ENCODE measurements around the gene STRIT1.
"Not testable (repeated sequence)": the region's sequence is repeated elsewhere in the genome, so short reads cannot be mapped to it uniquely, and the experiment has no call there.

STRIT1 gene

GRCh38 chr3:155313916-155314315, 20.4 kb upstream of the STRIT1 start:
- DNase-seq (ENCODE audit: low spot score), result no peak

GRCh38 chr3:155313300-155313699, 19.8 kb upstream of the STRIT1 start:
- no peak for DNase-seq (ENCODE audit: low spot score)

- DNase-seq (ENCODE audit: low spot score), result no peak
Observed at GRCh38 chr3:155312781-155313180, 19.3 kb upstream of the STRIT1 start.

GRCh38 chr3:155309581-155309980, 16.1 kb upstream of the STRIT1 start:
- no peak for DNase-seq (ENCODE audit: low spot score)

GRCh38 chr3:155308831-155309230, 15.3 kb upstream of the STRIT1 start:
- DNase-seq (ENCODE audit: low spot score), result no peak

- DNase-seq (ENCODE audit: low spot score), result no peak
Observed at GRCh38 chr3:155307183-155307582, 13.7 kb upstream of the STRIT1 start.

GRCh38 chr3:155304394-155304793, 10.9 kb upstream of the STRIT1 start:
- DNase-seq (ENCODE audit: low spot score), result no peak

GRCh38 chr3:155303540-155304097, 10.1 kb upstream of the STRIT1 start:
- DNase-seq (ENCODE audit: low spot score), result no peak

- no peak for DNase-seq (ENCODE audit: low spot score)
Observed at GRCh38 chr3:155302891-155303290, 9.4 kb upstream of the STRIT1 start.

GRCh38 chr3:155302481-155302880, 9.0 kb upstream of the STRIT1 start:
- no peak for DNase-seq (ENCODE audit: low spot score)

GRCh38 chr3:155297100-155297499, 3.6 kb upstream of the STRIT1 start:
- DNase-seq (ENCODE audit: low spot score), result no peak

GRCh38 chr3:155296413-155296812, 2.9 kb upstream of the STRIT1 start:
- no peak for DNase-seq (ENCODE audit: low spot score)

- no peak for DNase-seq (ENCODE audit: low spot score)
Observed at GRCh38 chr3:155292693-155293092, 790 bp downstream of the STRIT1 start.

GRCh38 chr3:155292133-155292532, 1.4 kb downstream of the STRIT1 start:
- DNase-seq (ENCODE audit: low spot score), result no peak

- no peak for DNase-seq (ENCODE audit: low spot score)
Observed at GRCh38 chr3:155286736-155287135, 6.7 kb downstream of the STRIT1 start.

- DNase-seq (ENCODE audit: low spot score), result no peak
Observed at GRCh38 chr3:155285936-155286335, 7.5 kb downstream of the STRIT1 start.

- no peak for DNase-seq (ENCODE audit: low spot score)
Observed at GRCh38 chr3:155283092-155284056, 10.1 kb downstream of the STRIT1 start.

- DNase-seq (ENCODE audit: low spot score), result no peak
Observed at GRCh38 chr3:155282385-155283091, 10.9 kb downstream of the STRIT1 start.

- no peak for DNase-seq (ENCODE audit: low spot score)
Observed at GRCh38 chr3:155281912-155282311, 11.6 kb downstream of the STRIT1 start.

GRCh38 chr3:155276089-155276488, 17.4 kb downstream of the STRIT1 start:
- not testable (repeated sequence) for DNase-seq (ENCODE audit: low spot score)

- DNase-seq (ENCODE audit: low spot score), result not testable (repeated sequence)
Observed at GRCh38 chr3:155275159-155275754, 18.2 kb downstream of the STRIT1 start.

- not testable (repeated sequence) for DNase-seq (ENCODE audit: low spot score)
Observed at GRCh38 chr3:155274435-155274834, 19.0 kb downstream of the STRIT1 start.
